DND-41 (cell line): ENCODE results near the gene SECTM1.

Experiments used
- CTCF ChIP-seq: IDR thresholded peaks from 2 replicates; pipeline ENCODE4 v1.5.1; 2012; ENCODE audit warnings: borderline replicate concordance, low read length, moderate library complexity, mild to moderate bottlenecking; ENCODE audit not compliant: poor library complexity, severe bottlenecking; ENCODE audit errors: extremely low read depth
- EZH2 ChIP-seq: IDR thresholded peaks from 3 replicates; pipeline ENCODE4 v1.6.1; 2012; ENCODE audit warnings: borderline replicate concordance, low read depth, mild to moderate bottlenecking, moderate library complexity, low read length, inconsistent platforms; ENCODE audit not compliant: severe bottlenecking

DNA sequence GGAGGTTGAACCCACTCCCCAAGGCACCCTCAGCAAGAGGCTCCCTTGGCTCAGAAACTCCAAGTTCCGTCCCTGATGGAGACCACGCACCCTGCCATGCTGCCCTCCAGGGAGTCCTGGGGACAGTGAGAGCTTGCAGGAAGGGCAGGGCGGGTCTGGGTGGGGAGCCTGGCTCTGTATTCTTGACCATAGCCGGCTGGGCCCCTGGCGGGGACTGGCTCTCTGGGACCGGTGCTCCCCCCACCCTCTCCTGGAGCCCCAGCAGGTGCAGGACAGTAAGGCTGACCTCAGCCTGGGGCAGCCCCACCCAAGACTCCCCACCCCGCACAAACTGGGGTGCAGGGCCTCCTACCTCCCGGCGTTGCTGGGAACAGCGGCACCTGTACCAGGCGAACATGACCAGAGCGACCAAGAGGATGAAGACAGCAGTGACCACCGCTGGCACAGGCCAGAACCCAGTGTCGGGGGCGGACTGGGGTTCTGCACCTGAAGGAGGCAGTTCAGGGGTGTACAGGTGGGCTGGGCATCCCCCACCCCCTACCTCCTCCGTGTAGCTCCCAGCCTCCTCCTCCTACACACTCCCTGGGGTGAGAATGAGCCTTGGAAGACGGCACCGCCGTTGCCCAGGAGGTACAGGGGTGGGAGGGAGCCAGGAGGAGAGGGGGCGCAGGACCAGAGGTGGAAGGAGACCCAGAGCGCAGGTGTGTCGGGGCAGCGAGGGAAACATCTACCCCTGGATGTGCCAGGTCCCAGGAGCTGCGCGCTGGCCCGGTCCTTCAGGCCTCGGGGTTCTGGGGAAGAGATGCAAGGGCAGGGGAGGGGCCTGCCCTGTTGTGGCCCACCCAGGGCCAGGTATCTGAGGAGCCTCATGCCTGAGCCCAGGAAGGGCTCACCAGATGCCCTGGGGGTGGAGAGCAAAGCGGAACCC, 10.8 kb downstream of the SECTM1 start:
- TF ChIP-seq CTCF (no peak), EZH2 (no peak)
